Psoas muscle (tissue), 8 donors: Measurements from ENCODE around the gene NUP98. TPM values are rescaled to one million over a fixed set of nuclear protein-coding genes. Genes with fewer than 3 reads are reported as not detected.

Source experiments
- ATAC-seq, 4 donors: fragments of 200-7000 bp; cut with Tn5 transposase; one replicate each; pipeline ENCODE4 v1.9.1; 2020; ENCODE audit warnings: moderate library complexity in 3 of 4, mild to moderate bottlenecking in 2 of 4
- DNase-seq, 2 donors: peaks; one replicate each; pipeline ENCODE4 v3.0.0-alpha.2; 2020
- H3K27ac ChIP-seq: fragments of 200-600 bp; one replicate; pipeline ENCODE4 v1.8.0; 2022
- H3K27me3 ChIP-seq, 3 donors: fragments of 200-600 bp in 1 of 3; one replicate each; pipeline versions ENCODE4 v1.6.1 to v1.8.0; 2013 to 2022; ENCODE audit warnings: low read length in 2 of 3, mild to moderate bottlenecking in 2 of 3, moderate library complexity in 1 of 3; ENCODE audit not compliant: insufficient read depth in 3 of 3
- H3K36me3 ChIP-seq, 2 donors: fragments of 200-600 bp in 1 of 2; one replicate each; pipeline versions ENCODE4 v1.6.1 to v1.8.0; 2013 to 2022; ENCODE audit warnings: low read depth in 1 of 2, mild to moderate bottlenecking in 1 of 2, moderate library complexity in 1 of 2; ENCODE audit not compliant: insufficient read depth in 1 of 2
- H3K4me1 ChIP-seq: fragments of 200-600 bp; one replicate; pipeline ENCODE4 v1.8.0; 2022
- H3K4me3 ChIP-seq: fragments of 200-600 bp; one replicate; pipeline ENCODE4 v1.8.0; 2022; ENCODE audit warnings: mild to moderate bottlenecking
- H3K9me3 ChIP-seq: fragments of 200-600 bp; one replicate; pipeline ENCODE4 v1.8.0; 2022
- CTCF ChIP-seq: fragments of 200-600 bp; IDR thresholded peaks from one replicate; pipeline ENCODE4 v1.8.0; 2022; ENCODE audit warnings: antibody characterized with exemption
- WGBS, 3 donors: extraction: QIAGEN DNeasy Blood & Tissue Kit; methylation state at CpG; one replicate each; pipeline versions ENCODE4 v1.1.6 to v1.1.7; 2013; 5-methylcytosine and 5-hydroxymethylcytosine counted together
- intact Hi-C, 2 donors: fragments of 100-400 bp; cut with DNase I; formaldehyde crosslinking; loops; one replicate each; pipeline versions ENCODE4 v1.11.0 to v1.14.2; 2022
- polyA plus RNA-seq, 3 donors: library from polyadenylated mRNA; stranded (reverse); fragments of 200-250 nt; gene quantifications; one replicate each; pipeline ENCODE4 v1.2.3, GENCODE V29; 2013
- total RNA-seq, 4 donors: library from RNA; stranded (reverse); fragmentation: NEBNext Ultra II Directional in 2 of 4; extraction: Animal tissue kit (Norgen Biotek cat#: 25700) in 2 of 4; gene quantifications; one replicate each; pipeline versions ENCODE4 v1.2.1 to v1.2.4, GENCODE V29; 2021 to 2023
- donor health status: healthy with polysubstance abuse.
- donor health status: DM: no; HTN: no; CAD: no; lungs with moderate emphysema.
- donor health status: Bipolar disorder and iron deficiency.
- donor health status: healthy.
- donor health status: DM: yes; HTN: yes; CAD: no.
- donor health status: DM: no; HTN: no; CAD: no.
- donor health status: DM: no; HTN: no; CAD: no.
- donor health status: DM: yes; HTN: yes; CAD: no.

The NUP98 gene
- total and polyA plus RNA-seq, 7 donors: 25.9 to 85.1 (median 59.3) TPM

DNA sequence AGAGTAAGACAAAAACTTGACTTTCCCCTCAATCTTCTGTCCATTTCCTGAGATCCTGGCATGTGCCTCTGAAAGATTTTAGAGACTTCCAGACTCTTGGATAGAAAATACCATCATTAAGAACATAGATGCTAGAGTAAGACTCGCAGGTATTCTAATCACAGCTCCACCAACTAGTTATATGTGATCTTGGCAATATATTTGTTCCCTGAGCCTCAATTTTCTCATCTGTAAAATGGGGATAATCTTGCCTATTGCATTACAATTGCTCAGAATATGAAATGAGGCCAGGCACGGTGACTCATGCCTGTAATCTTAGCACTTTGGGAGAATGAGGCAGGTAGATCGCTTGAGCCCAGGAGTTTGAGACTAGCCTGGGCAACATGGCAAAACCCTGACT is 32.7 kb upstream of the NUP98 start:
- peaks cover 11% of the 10 kb centered on the region for H3K4me1 ChIP-seq
- H3K4me3 ChIP-seq: no peak overlapping the region
- DNase-seq: no peak
- no peaks in the 10 kb centered on the region for H3K27me3 ChIP-seq
- no peaks in the 10 kb centered on the region for H3K9me3 ChIP-seq
- ATAC-seq: no peak
- TF ChIP-seq CTCF: no peak
- H3K36me3 ChIP-seq: peaks cover 4 to 39% of the 10 kb centered on the region in 2 donors
- 97 to 100% (median 99%) methylated on average over 3 of the region's 3 CpGs for WGBS, 3 donors
- H3K27ac ChIP-seq: no peak overlapping the region
- intact Hi-C loops: no loop called here

- 90 to 94% (median 93%) methylated on average over 35 of the region's 35 CpGs for WGBS, 3 donors
- ATAC-seq (no peak), DNase-seq (no peak)
- Histone ChIP-seq H3K4me1 (peaks cover 4% of the 10 kb centered on the region), H3K9me3 (no peaks in the 10 kb centered on the region), H3K4me3 (no peak overlapping the region), H3K36me3 (peaks cover 4 to 35% of the 10 kb centered on the region in 2 donors), H3K27ac (no peak overlapping the region), H3K27me3 (no peaks in the 10 kb centered on the region)
- intact Hi-C loops: no loop called here
- no peak for TF ChIP-seq CTCF
These were observed 30.3 kb upstream of the NUP98 start for GRCh38 chr11:3827434-3828186.

GRCh38 chr11:3826721-3827120 is 29.4 kb upstream of the NUP98 start:
- Histone ChIP-seq H3K36me3 (peaks cover 4 to 35% of the 10 kb centered on the region in 2 donors), H3K27ac (no peak overlapping the region), H3K4me1 (no peaks in the 10 kb centered on the region), H3K4me3 (no peak overlapping the region), H3K9me3 (no peaks in the 10 kb centered on the region), H3K27me3 (no peaks in the 10 kb centered on the region)
- ATAC-seq (no peak), DNase-seq (no peak)
- intact Hi-C loops: no loop called here
- 92 to 97% (median 94%) methylated on average over 3 of the region's 3 CpGs for WGBS, 3 donors
- TF ChIP-seq CTCF: no peak

DNA sequence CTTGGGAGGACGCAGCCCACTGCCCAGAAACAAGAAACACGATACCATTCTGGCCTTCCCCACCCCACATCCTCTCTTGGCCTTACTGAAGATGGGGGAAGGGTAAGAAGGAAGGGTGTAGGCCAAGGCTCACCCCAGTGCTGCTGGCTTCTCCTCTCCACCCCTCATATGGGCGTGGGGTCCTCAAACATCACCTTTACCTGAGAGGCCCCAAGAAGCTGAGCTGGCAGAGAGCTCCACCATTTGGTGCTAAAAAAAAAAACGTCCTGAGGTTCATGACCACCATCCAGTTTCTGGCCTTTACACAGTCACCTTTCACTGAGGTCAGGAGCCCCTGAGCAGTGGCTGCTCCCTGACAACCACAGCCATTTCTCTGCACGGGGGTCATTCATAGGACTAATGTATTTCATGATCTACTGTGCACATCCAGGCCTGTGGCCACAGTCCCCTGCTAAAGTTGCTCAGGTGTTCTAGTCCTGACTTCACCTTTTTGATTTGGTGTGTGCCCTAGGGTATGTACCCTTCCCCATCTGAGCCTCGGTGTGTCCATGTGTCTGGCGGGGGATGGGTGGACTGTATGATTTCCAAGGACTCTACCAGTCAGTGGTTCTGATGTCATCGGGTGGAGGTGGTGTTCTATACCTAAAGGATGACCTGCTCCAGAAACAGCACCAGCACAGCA is 28.3 kb upstream of the NUP98 start:
- no peak overlapping the region for H3K27ac ChIP-seq
- no peak for TF ChIP-seq CTCF
- intact Hi-C loops: no loop called here
- ATAC-seq (peak in 1 of 4 donors; percentile 11), DNase-seq (no peak)
- no peaks in the 10 kb centered on the region for H3K9me3 ChIP-seq
- H3K4me3 ChIP-seq: no peak overlapping the region
- H3K27me3 ChIP-seq: no peaks in the 10 kb centered on the region
- H3K36me3 ChIP-seq: peaks cover 4 to 35% of the 10 kb centered on the region in 2 donors
- no peaks in the 10 kb centered on the region for H3K4me1 ChIP-seq
- WGBS, 3 donors: 83 to 84% (median 83%) methylated on average over 8 of the region's 8 CpGs
